ENCODE data around the gene SNRNP48. TPM values are rescaled to one million over a fixed set of nuclear protein-coding genes. Genes with fewer than 3 reads are reported as not detected.

Gene SNRNP48
- total and polyA plus RNA-seq, 10 of the 15 experiments (the other 5 are each of a cell fraction or from before 2014, with no cell fraction given): 3.2 to 14.4 (median 8.9) TPM

DNA sequence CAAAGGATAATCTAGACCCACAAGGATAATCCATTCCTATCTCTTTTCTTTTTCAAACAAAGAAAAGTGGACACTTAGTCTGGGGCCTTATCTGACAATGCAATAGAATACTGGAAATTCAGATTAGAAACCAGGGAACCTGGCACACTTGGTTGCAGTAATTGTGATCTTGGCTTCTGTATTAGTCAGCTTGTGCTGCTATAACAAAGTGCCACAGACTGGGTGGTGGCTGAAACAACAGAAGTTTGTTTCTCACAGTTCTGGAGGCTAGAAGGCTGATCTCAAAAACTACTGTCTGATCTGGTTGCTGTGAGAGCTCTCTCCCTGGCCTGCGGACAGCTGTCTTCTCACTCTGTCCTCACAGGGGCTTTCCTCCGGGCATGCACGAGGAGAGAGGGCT is 49.4 kb downstream of the SNRNP48 start (continued):
- TF ChIP-seq, protein P1, sequence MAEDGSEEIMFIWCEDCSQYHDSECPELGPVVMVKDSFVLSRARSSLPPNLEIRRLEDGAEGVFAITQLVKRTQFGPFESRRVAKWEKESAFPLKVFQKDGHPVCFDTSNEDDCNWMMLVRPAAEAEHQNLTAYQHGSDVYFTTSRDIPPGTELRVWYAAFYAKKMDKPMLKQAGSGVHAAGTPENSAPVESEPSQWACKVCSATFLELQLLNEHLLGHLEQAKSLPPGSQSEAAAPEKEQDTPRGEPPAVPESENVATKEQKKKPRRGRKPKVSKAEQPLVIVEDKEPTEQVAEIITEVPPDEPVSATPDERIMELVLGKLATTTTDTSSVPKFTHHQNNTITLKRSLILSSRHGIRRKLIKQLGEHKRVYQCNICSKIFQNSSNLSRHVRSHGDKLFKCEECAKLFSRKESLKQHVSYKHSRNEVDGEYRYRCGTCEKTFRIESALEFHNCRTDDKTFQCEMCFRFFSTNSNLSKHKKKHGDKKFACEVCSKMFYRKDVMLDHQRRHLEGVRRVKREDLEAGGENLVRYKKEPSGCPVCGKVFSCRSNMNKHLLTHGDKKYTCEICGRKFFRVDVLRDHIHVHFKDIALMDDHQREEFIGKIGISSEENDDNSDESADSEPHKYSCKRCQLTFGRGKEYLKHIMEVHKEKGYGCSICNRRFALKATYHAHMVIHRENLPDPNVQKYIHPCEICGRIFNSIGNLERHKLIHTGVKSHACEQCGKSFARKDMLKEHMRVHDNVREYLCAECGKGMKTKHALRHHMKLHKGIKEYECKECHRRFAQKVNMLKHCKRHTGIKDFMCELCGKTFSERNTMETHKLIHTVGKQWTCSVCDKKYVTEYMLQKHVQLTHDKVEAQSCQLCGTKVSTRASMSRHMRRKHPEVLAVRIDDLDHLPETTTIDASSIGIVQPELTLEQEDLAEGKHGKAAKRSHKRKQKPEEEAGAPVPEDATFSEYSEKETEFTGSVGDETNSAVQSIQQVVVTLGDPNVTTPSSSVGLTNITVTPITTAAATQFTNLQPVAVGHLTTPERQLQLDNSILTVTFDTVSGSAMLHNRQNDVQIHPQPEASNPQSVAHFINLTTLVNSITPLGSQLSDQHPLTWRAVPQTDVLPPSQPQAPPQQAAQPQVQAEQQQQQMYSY (CRISPR knock-in tag; IDR thresholded peaks at IDR 0.05): no peak
- TF ChIP-seq SRF (IDR thresholded peaks at IDR 0.05; ENCODE audit: low read depth in 2 of 2, low read length in 2 of 2) (no peak), TCF7 (IDR thresholded peaks at IDR 0.05; ENCODE audit: borderline replicate concordance) (no peak)
- TF ChIP-seq, protein P2, sequence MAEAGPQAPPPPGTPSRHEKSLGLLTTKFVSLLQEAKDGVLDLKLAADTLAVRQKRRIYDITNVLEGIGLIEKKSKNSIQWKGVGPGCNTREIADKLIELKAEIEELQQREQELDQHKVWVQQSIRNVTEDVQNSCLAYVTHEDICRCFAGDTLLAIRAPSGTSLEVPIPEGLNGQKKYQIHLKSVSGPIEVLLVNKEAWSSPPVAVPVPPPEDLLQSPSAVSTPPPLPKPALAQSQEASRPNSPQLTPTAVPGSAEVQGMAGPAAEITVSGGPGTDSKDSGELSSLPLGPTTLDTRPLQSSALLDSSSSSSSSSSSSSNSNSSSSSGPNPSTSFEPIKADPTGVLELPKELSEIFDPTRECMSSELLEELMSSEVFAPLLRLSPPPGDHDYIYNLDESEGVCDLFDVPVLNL (IDR thresholded peaks at IDR 0.05; ENCODE audit: low read depth, low read length): no peak

DNA sequence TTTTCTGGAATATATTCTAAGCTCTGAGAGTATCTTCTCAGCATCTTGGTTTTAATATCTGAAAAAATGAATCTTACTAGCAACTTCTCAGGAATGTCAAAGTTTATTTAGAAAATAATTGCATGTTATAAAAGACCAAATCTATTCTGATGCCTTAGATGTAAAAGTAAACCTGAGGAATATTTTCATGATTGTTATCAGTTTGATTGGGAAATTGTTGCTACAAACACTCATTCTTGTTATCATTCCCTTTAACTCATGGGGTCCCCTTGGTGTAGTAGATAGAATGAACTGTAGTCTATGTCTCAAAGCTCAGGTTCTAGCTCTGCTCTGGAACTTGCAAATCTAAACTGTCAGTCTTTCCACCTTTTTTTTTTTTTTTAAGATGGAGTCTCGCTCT is 50.0 kb downstream of the SNRNP48 start:
- ChIA-PET SMC1A (ENCODE audit: uncharacterized antibody, unreplicated experiment) (interaction anchor here (0.8 kb wide), 1 partner anchor 27 kb away, joined by 3 read pairs; no protein-coding TSS in a partner anchor), RAD21 (ENCODE audit: unreplicated experiment) (no interaction called here), POLR2A (no interaction called here), CTCF (no interaction called here)
- in situ Hi-C loops (cut with MboI) (no loop called here), intact Hi-C loops (cut with micrococcal nuclease; ENCODE audit: unreplicated experiment) (no loop called here)
- BruUV-seq (replicated peaks): no TSS peak
- Histone ChIP-seq H2AFZ (ENCODE audit: control insufficient read depth, low read depth, low read length) (no peak overlapping the region), H4K20me1 (ENCODE audit: control insufficient read depth, insufficient read depth) (no peaks in the 10 kb centered on the region), H3K4me2 (ENCODE audit: control insufficient read depth, insufficient read depth) (no peak overlapping the region), H3K27ac (ENCODE audit: control insufficient read depth, insufficient read depth) (no peak overlapping the region), H3K4me1 (ENCODE audit: control insufficient read depth, insufficient read depth, low read length) (no peaks in the 10 kb centered on the region), H3K9ac (ENCODE audit: control insufficient read depth, insufficient read depth, low read length) (no peak overlapping the region), H3K4me3 (no peak overlapping the region), H3K79me2 (ENCODE audit: control insufficient read depth, insufficient read depth, low read length) (no peaks in the 10 kb centered on the region), H3K27me3 (replicated peaks in 1 of 2; ENCODE audit: control insufficient read depth in 2 of 2, insufficient read depth in 2 of 2, low read length in 1 of 2) (0 out of 4 replicates have a peak, but pooled peaks cover 0 to 1% of the 10 kb centered on the region in 2 experiments), H3K36me3 (ENCODE audit: control insufficient read depth in 2 of 2, insufficient read depth in 2 of 2, low read length in 1 of 2) (no peaks in the 10 kb centered on the region), H3K9me3 (replicated peaks; ENCODE audit: control insufficient read depth, insufficient read depth, low read length) (no peaks in the 10 kb centered on the region)
- no peak for FAIRE-seq
- no peak for DNase-seq (ENCODE audit: low read depth, low spot score)
- TF ChIP-seq, protein P3, sequence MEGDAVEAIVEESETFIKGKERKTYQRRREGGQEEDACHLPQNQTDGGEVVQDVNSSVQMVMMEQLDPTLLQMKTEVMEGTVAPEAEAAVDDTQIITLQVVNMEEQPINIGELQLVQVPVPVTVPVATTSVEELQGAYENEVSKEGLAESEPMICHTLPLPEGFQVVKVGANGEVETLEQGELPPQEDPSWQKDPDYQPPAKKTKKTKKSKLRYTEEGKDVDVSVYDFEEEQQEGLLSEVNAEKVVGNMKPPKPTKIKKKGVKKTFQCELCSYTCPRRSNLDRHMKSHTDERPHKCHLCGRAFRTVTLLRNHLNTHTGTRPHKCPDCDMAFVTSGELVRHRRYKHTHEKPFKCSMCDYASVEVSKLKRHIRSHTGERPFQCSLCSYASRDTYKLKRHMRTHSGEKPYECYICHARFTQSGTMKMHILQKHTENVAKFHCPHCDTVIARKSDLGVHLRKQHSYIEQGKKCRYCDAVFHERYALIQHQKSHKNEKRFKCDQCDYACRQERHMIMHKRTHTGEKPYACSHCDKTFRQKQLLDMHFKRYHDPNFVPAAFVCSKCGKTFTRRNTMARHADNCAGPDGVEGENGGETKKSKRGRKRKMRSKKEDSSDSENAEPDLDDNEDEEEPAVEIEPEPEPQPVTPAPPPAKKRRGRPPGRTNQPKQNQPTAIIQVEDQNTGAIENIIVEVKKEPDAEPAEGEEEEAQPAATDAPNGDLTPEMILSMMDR (IDR thresholded peaks at IDR 0.05 in 2 of 3, conservative IDR thresholded peaks at IDR 0.05 in 1 of 3; ENCODE audit: control insufficient read depth in 2 of 3, extremely low read depth in 1 of 3, insufficient read depth in 1 of 3, low read depth in 3 of 3, low read length in 3 of 3): no peak
- TF ChIP-seq ESRRA (IDR thresholded peaks at IDR 0.05; ENCODE audit: low read length) (no peak), TARDBP (IDR thresholded peaks at IDR 0.05; ENCODE audit: borderline replicate concordance) (no peak), POLR2AphosphoS5 (IDR thresholded peaks at IDR 0.05; ENCODE audit: low read length) (no peak), CBX3 (IDR thresholded peaks at IDR 0.05; ENCODE audit: borderline replicate concordance, low read depth) (no peak), SREBF1 (IDR thresholded peaks at IDR 0.05; ENCODE audit: low read length) (no peak), EED (IDR thresholded peaks at IDR 0.05; ENCODE audit: low read depth) (no peak), CHD1 (IDR thresholded peaks at IDR 0.05; ENCODE audit: low read depth, low read length) (no peak), MTA2 (IDR thresholded peaks at IDR 0.05; ENCODE audit: low read depth) (no peak), TCF7 (IDR thresholded peaks at IDR 0.05; ENCODE audit: borderline replicate concordance) (no peak), PML (IDR thresholded peaks at IDR 0.05; ENCODE audit: low read length) (no peak), CEBPB (IDR thresholded peaks at IDR 0.05; ENCODE audit: borderline replicate concordance in 1 of 2, low read depth in 2 of 2, low read length in 2 of 2) (no peak)
- TF ChIP-seq, protein P4, sequence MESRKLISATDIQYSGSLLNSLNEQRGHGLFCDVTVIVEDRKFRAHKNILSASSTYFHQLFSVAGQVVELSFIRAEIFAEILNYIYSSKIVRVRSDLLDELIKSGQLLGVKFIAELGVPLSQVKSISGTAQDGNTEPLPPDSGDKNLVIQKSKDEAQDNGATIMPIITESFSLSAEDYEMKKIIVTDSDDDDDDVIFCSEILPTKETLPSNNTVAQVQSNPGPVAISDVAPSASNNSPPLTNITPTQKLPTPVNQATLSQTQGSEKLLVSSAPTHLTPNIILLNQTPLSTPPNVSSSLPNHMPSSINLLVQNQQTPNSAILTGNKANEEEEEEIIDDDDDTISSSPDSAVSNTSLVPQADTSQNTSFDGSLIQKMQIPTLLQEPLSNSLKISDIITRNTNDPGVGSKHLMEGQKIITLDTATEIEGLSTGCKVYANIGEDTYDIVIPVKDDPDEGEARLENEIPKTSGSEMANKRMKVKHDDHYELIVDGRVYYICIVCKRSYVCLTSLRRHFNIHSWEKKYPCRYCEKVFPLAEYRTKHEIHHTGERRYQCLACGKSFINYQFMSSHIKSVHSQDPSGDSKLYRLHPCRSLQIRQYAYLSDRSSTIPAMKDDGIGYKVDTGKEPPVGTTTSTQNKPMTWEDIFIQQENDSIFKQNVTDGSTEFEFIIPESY (IDR thresholded peaks at IDR 0.05): no peak
- no peak for ATAC-seq
- WGBS (ENCODE audit: insufficient coverage, insufficient replicate concordance, low lambda C conversion rate, missing lambda C conversion rate): no CpG with 5 or more reads among the region's 1 CpG
